Effector memory CD4-positive, alpha-beta T cell (primary cell): Measurements from ENCODE around the gene NHLRC4.

Source experiments
- DNase-seq, 3 donors: peaks; one replicate each; pipeline ENCODE4 v3.0.0-alpha.2; 2020
- H3K27ac ChIP-seq: 2 replicates; pipeline ENCODE4 v1.7.0; 2013; ENCODE audit warnings: mild to moderate bottlenecking, low read length, moderate library complexity; ENCODE audit not compliant: insufficient read depth, poor library complexity, severe bottlenecking
- H3K27me3 ChIP-seq: replicated peaks from 2 replicates; pipeline ENCODE4 v1.7.0; 2013; ENCODE audit warnings: mild to moderate bottlenecking, low read length; ENCODE audit not compliant: insufficient read depth, control insufficient read depth, poor library complexity, severe bottlenecking
- H3K36me3 ChIP-seq: 2 replicates; pipeline ENCODE4 v1.7.0; 2013; ENCODE audit warnings: mild to moderate bottlenecking, low read length, moderate library complexity; ENCODE audit not compliant: control insufficient read depth, insufficient read depth
- H3K4me1 ChIP-seq: 2 replicates; pipeline ENCODE4 v1.7.0; 2013; ENCODE audit warnings: low read length, mild to moderate bottlenecking; ENCODE audit not compliant: control insufficient read depth, insufficient read depth, poor library complexity, severe bottlenecking
- H3K4me3 ChIP-seq: 2 replicates; pipeline ENCODE4 v1.7.0; 2013; ENCODE audit warnings: low read length, low read depth, mild to moderate bottlenecking; ENCODE audit not compliant: insufficient read depth, poor library complexity, severe bottlenecking
- H3K9me3 ChIP-seq: 2 replicates; pipeline ENCODE4 v1.7.0; 2013; ENCODE audit warnings: mild to moderate bottlenecking, low read length, moderate library complexity; ENCODE audit not compliant: control insufficient read depth

NHLRC4 gene

DNA sequence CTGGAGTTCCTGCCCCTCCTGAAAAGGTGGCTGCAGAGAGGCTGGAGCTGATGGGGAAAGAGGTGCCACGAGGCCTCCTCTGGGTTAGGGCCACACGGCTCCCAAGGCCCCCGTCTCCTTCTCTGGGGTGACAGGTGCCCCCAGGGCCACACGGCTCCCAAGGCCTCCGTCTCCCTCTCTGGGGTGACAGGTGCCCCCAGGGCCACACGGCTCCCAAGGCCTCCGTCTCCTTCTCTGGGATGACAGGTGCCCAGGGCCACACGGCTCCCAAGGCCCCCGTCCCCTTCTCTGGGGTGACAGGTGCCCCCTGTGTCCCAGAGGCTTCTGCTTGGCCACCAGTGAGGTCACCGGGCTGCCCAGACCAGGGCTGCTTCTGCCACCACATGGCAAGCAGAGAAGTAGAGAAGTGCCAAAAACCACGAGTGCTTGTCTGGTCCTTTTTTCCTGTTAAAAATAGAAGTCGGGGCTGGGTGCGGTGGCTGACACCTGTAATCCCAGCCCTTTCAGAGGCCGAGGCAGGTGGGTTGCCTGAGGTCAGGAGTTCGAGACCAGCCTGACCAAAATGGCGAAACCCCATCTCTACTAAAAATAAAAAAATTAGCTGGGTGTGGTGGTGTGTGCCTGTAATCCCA is 35.2 kb upstream of the NHLRC4 start:
- Histone ChIP-seq H3K9me3 (no peaks in the 10 kb centered on the region), H3K36me3 (no peaks in the 10 kb centered on the region), H3K27ac (no peak overlapping the region), H3K27me3 (no peaks in the 10 kb centered on the region), H3K4me1 (peaks cover 20% of the 10 kb centered on the region), H3K4me3 (no peak overlapping the region)
- no peak for DNase-seq

DNA sequence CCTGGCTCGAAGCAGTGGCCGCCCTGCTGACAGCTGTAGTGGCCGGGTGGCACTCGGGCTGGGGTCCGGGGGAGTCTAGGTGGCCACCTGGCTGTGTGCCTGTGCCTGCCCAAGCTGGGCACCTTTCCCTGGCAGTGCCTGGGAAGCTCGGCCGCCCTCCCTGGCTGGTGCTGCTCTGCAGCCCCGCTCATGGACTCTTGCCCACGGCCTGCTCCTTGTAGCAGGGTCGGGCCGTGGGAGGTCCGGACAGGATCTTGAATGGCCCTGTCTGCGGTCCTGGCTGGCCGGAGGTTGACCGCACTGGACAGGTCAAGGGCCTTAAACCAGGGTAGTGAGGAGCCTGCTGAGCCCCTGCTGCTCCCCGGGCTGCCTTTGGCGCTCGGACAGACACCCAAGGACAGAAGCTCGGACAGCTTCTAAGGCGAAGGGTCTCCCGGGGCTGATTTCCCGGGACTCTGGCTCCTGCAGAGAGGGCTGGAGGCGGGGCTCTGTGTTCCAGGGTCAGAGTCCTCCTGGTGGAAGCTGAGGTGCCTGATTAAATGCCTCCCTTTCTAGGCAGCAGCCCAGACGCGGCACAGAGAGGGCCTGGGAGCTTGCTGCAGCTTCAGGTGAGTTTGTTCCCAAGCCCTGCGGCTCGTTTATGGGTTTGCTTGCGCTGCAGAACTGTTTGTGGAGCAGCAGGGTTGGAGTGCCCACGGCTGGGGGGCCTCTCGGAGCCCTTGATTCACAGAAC is 33.2 kb upstream of the NHLRC4 start:
- no peaks in the 10 kb centered on the region for H3K27me3 ChIP-seq
- no peak for DNase-seq
- H3K4me3 ChIP-seq, result no peak overlapping the region
- no peak overlapping the region for H3K27ac ChIP-seq
- peaks cover 9% of the 10 kb centered on the region for H3K36me3 ChIP-seq
- peaks cover 16% of the 10 kb centered on the region for H3K4me1 ChIP-seq
- H3K9me3 ChIP-seq, result no peaks in the 10 kb centered on the region

DNA sequence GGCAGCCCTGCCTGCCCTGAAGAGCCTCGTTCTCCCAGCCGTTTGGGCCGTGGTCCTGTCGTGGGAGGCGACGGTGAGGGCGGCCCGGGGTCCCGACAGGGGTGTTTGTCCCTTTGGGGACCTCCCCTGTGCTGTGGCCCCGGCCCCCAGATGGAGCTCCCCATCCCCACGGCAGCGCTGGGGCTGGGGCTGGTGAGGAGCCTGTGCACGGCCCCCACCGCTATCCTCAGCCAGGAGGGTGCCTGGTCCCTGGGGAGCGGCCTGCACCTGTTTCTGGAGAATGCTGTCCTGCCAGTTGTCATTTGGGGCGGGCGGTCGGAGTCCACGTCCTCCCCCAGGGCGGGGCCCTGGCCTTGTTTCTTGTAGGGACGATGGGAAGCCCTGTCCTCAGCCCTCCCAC is 32.7 kb upstream of the NHLRC4 start:
- H3K4me1 ChIP-seq, result peaks cover 14% of the 10 kb centered on the region
- no peaks in the 10 kb centered on the region for H3K27me3 ChIP-seq
- H3K27ac ChIP-seq, result no peak overlapping the region
- peaks cover 9% of the 10 kb centered on the region for H3K36me3 ChIP-seq
- DNase-seq, result no peak
- no peaks in the 10 kb centered on the region for H3K9me3 ChIP-seq
- no peak overlapping the region for H3K4me3 ChIP-seq

DNA sequence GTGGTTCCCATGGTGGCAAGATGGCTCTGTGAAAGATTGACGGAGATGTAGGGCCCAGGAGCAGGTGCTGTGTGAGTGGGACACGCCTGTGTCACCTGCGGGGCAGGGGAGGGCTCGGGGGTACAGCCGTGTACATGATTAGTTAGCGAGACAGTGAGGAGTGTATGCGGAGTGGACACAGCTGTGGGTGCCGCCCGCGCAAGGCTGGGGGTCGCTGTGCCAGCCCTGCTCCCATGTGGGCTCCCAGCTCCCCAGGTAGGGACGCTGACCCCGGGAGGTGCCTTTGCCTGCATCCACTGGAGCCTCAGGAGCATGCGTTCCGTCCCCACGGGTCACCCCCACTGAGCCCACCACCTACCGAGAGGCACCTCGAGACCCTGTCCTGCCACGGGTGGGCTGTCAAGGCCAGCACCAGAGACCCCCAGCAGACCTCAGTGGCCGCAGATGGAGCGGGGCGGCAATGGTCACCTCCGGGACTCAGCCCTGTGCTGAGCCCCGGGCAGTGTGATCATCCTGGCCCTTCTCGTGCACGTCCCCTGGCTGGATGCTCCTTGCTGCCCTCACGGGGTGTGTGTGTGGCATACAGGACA is 31.9 kb upstream of the NHLRC4 start:
- DNase-seq, result no peak
- no peaks in the 10 kb centered on the region for H3K27me3 ChIP-seq
- H3K9me3 ChIP-seq, result no peaks in the 10 kb centered on the region
- H3K36me3 ChIP-seq, result peaks cover 12% of the 10 kb centered on the region
- no peak overlapping the region for H3K27ac ChIP-seq
- H3K4me3 ChIP-seq, result no peak overlapping the region
- H3K4me1 ChIP-seq, result peaks cover 7% of the 10 kb centered on the region

DNA sequence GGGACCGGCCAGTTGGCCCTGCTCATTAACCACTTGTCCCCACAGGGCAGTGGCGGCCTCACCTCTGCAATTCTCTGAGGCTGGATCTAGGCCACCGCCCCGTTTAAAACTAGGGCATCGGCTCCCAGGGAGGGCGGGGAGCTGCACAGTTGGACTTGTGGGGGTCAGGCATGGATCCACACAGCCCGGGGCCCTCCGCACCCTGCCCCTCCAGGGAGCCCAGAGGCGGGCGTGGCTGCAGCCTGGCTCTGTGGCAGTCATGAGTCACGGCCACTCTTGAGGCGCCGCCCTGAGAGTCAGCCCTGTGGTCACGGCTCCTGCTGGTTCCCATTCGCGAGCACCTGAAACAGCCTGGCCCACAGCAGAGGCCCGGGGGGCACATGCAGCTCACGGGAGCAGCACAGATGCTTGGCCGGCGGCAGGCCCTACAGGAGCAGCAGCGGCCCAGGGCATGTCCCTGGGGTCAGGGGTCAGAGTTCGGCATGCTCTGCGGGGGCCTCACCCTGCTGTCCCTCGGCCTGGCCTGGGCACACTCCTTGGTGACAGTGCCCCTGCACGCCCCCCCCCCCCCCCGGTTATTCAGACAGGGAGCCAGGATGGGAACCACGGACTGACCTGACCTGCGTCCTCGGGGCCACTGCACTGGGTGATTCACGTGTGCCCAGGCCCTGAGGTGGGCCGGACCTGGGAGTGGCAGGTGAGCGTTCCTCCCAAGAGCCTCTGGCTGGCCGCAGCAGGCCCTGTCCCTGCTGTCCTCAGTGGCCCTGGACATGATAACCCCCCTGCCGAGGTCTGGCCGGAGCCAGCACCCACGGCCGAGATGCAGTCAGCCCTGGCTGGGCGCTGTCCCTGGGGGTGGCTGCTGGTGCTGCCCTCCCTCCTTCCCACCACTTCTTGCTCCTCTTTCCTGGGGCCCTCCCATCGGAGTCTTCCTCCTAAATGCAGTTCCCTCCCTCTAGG is 31.1 kb upstream of the NHLRC4 start:
- Histone ChIP-seq H3K9me3 (no peaks in the 10 kb centered on the region), H3K36me3 (peaks cover 12% of the 10 kb centered on the region), H3K27me3 (no peaks in the 10 kb centered on the region), H3K27ac (no peak overlapping the region), H3K4me1 (no peaks in the 10 kb centered on the region), H3K4me3 (no peak overlapping the region)
- DNase-seq, result no peak

DNA sequence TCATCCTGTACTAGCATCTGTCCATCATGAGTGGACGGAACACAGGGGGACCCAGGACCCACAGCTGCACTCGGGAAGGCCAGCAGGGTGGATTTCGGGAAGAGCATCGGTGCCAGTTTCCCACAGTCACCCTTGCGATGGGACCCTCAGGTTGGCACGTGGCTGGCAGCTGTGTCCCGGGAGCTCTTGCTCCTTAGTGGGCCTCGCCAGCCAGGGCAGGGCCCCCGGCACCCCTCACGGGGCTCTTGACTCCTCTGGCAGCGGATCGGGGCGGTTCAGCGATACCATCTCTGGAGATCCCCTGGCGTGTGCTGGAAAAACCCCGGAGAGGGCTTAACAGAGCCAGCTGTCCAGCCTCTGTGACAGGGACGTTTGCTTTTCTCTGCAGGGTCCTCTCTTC is 30.1 kb upstream of the NHLRC4 start:
- DNase-seq, result no peak
- no peak overlapping the region for H3K27ac ChIP-seq
- H3K4me1 ChIP-seq, result no peaks in the 10 kb centered on the region
- H3K4me3 ChIP-seq, result no peak overlapping the region
- H3K27me3 ChIP-seq, result no peaks in the 10 kb centered on the region
- H3K36me3 ChIP-seq, result peaks cover 12% of the 10 kb centered on the region
- H3K9me3 ChIP-seq, result no peaks in the 10 kb centered on the region

DNA sequence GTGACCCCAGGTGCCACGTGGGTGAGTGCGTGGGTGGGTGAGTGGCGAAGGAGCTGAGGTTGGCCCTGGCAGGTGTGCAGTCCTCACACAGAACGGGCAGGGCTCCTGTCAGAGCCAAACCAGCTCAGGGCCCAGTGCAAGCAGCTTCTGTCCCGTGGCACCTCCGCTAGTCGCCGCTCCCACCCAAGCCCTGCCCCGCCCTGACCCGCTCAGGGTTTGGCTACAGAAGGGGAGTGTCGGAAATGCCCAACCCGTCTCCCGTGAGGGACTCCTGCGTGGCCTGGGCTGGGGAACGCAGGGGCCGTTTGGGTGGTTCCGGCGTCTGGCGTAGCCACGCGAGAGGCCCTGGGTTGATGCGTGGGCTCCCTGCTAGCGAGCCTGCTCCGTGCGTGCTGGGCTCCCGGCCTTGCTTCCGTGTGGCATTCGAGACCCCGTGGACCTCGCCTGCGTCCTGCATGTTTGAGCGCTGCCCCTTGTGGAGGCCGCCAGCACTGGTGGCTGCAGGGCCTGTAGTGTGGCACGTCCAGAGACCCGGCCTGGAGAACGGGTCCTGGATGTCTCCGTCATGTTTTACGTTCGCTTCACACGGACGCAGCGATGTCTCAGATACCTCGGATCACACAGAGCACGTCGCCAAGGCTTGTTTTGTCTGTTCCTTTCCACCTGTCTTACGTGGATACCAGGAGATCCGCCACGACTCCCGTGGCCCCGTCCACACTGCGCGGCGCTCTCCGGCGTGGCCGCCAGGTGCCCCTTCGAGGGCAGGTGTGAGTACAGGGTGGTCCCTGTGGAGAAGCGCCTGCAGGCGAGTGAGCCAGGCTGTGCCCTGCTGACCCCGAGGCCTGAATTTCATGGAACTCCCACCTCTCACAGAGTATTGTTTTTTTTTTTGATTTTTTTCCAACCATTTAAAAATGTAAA is 29.1 kb upstream of the NHLRC4 start:
- DNase-seq, result no peak
- H3K4me1 ChIP-seq, result no peaks in the 10 kb centered on the region
- H3K27me3 ChIP-seq, result no peaks in the 10 kb centered on the region
- no peaks in the 10 kb centered on the region for H3K9me3 ChIP-seq
- no peak overlapping the region for H3K4me3 ChIP-seq
- no peak overlapping the region for H3K27ac ChIP-seq
- H3K36me3 ChIP-seq, result peaks cover 12% of the 10 kb centered on the region

DNA sequence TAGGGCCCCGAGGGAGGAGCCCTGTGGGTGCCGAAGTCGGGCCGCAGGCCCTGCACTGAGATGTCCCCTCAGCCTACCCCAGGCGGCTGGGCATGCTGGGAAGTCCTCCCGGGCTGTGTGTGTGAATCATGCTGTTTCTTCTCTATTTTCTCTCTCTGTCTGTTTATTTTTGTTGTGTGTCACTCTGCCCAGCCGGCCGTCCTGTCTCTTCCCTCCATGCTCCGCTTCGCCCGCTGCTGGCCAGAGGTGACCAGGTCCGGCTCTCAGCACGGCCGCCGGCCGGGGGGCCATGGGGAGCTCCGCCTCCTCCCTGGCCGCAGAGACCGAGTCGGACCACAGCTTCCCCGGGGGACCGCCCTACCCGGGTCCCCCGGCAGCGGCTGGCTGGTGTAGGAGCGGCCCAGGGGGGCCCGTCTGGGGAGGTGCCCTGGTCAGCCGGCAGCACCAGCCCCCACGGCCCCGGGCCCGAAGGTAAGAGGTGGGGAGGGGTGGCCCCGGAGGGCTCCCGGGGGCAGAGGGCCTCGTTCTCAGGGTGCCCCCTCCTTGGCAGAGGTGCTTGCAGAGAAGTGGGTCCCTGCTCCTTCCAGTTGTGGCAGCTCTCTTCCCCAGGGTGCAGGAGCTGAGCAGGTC is 26.8 kb upstream of the NHLRC4 start:
- Histone ChIP-seq H3K9me3 (no peaks in the 10 kb centered on the region), H3K27ac (no peak overlapping the region), H3K4me3 (no peak overlapping the region), H3K4me1 (no peaks in the 10 kb centered on the region), H3K36me3 (peaks cover 12% of the 10 kb centered on the region), H3K27me3 (no peaks in the 10 kb centered on the region)
- no peak for DNase-seq
